HG03139 (cell line): Measurements from ENCODE around the gene PHF21B.
"Not testable (repeated sequence)": the region's sequence is repeated elsewhere in the genome, so short reads cannot be mapped to it uniquely, and the experiment has no call there.

Source experiments
- ATAC-seq: cut with Tn5 transposase; IDR thresholded peaks from one replicate; pipeline ENCODE4 v1.9.1; 2021; ENCODE audit not compliant: unreplicated experiment

The PHF21B gene

DNA sequence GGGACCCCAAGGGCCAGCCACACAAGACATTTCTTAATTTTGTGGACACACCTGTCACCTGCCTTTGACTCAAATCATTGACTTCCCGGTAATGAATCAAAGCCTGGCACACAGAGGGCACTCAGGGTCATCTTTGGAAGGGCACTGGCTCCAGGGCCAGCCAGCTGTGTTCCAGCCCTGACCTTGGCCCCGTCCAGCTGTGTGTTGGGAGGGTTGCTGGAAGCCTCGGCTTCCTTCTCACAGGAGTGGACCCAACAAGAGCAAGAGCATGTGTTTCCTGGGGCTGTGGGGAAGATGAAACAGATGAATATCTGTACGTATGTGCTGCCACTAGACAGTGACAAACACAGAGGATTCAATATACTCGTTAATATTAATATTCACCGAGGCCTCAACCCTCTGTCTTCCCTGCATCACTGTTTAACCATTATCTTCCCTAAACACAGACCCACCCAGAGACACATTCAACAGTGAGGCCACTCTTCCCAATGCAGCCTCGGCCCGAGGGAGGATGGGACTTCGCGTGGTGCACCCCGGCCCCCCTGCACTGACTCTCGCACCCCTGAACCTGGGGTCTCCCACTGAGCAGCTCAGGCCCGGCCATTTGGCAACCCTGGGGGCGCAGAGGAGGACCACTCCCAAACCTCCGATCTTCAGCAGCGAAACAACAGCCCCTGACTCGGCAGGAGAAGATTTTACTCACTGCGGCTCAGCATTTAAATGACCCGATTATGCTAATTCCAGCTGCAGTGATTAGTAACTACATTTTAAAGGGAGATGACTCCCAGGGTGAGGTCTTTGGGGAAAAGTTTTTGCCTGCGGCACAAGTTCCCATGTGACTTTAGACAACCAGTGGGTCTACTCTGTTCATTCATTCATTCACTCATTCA lies 45.7 kb downstream of the PHF21B start:
- no peak for ATAC-seq

DNA sequence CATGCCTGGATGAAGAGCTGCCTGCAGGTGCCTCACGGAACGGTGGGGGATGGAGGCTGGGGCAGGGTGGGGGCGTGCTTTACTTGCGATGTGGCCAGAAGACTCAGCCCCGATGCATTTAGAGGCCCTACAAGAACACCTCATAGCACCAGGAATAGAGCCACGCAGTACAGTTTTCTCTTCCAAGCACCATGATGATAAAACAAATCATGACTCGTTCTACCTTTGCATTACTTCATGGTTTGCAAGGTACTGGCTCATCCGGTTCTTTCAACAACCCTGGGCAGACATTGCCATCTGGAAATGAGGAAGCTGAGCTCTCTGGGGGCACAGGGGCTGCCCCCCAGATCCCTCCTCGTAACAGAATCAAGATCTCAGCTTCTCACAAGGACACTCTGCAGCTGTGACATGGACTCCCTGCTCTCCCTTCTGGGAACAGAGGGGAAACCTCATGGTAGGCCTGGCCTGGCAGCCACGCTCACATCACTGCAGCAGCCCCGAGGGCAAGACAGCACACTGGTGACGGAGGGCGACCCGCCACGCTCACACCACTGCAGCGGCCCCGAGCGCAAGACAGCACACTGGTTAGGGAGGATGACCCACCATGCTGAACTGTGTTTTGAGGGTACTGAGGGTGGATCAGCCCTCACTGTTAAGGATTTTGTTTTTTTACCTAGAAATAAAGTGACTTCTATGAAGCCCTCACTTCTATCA lies 46.9 kb downstream of the PHF21B start:
- no peak for ATAC-seq

DNA sequence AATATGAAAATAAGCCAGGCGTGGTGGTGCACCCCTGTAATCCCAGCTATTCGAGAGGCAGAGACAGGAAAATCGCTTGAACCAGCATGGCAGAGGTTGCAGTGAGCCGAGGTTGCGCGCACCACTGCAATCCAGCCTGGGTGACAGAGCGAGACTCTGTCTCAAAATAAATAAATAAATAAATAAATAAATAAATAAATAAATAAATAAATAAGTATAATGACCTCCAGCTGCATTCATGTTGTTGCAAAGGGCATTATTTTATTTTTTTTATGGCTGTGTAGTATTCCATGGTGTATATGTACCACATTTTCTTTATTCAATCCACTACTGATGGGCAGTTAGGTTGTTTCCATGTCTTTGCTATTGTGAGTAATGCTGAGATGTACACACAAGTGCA lies 48.1 kb downstream of the PHF21B start:
- ATAC-seq: not testable (repeated sequence)

DNA sequence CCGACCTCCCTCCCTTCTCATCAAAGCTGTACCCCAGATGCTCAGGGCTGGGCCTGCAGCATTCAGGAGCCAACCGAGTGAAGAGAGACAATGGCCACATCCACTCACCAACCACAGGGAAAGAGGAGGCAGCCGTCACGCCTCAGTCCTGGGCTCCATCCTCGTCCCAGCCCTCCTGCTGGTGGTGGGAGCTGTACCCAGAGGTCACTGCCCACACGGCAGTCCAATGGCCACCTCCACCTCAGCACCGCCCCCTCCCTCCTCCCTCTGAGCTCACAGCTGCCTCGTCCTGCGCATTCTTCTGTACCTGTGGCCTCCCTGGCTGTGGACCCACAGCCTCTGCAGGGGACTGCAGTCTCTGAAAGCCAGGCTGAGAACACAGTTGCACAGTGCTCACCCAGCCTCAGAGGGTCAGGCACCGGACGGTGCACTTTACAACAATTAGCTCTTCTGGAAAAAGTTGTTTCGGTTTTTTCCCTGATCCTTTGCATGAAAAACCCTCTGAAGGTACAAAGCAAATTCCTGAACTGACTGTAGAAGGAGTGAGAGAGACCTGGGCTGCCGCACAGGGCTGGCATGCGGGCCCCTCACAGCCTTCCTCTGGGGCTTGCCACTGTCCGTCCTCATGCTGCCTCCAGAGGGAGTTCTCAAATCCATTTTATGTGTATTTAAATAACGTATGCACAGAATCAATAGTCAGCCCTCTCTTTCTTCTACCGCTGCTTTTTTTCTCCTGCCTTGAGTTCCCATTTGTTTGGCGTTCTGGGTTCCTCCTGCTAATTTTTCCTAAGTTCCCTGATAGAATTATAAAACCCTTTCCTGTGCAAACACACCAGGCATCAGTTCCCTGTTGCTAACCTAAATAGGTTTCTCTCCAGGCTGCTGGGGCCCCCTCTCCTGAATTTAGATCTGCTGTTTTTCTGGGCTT lies 52.7 kb downstream of the PHF21B start:
- ATAC-seq: no peak

DNA sequence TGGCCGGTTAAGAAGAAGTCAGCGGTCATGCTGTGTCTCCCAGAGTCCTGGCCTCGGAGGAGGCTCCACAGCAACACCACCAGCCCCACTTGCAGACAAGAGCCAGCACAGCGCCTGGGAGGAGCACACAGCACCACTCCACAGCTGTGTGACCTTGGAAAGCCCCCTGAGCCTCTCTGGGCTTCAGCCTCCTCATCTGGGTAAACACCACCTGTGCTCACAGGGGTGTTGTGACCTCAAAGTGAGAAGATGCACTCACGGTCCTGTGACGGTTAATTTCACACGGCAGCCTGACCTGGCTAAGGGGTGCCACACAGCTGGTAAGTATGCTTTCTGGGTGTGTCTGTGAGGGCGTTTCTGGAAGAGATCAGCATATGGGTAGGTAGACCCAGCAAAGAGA lies 54.7 kb downstream of the PHF21B start:
- ATAC-seq: no peak

DNA sequence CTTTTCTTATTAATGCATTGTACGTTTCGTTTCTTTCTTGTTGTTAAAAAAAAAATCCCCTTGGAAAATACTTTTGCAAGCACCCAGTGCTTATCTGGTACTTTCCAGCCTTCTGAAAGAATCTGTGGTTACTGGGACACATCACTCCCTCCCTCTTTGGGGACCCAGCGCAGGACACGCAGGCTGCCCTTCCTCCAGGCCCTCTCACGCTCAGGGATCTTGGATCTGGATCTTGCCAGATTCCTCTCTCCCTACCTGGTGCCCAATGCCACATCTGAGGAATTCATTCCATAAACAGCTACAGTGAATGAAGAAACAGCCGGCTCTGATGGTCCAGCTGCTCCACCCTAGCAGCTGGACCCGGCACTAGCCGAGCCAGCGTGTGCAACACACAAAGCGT lies 55.7 kb downstream of the PHF21B start:
- ATAC-seq: no peak

DNA sequence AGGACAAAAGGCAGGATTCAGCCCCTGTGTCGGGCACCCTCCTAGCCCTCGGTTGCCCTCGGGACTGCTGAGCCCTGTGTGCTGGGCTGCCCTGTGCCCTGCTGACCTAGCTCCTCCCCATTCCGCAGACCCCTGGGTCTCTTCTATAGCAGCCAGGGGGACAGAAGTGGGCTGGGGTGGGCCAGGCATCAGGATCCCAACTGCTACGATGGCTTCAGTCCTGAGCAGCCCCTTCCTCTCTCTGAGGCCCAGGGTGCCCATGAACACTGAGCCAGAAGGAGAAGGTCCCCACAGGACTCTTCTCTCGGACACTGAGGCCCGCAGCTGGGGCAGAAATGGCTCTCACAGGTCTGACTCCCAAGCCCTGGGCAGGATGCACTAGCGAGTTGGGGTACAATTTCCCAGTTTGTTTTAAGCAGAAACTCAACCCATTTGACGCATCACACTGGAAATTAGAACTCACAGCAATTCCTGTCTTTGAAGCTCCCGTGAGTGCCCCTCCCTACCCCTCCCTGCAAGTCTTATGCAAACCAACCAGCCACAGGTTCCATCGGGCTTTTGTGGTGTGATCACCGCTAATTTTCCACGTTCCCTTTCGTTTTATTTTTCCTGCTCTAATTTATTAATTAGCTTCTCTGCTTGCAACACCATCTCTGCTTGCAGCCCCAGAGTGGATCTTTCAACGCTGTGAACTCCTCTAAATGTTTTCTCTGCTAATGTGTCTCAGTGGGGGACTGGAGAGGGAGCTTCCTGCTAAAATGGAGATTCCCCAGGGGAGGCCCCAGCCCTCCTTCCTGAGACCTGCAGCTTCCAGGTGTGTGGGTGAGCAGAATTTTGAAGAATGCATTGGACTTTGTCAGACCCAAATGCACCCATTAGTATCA lies 56.7 kb downstream of the PHF21B start:
- ATAC-seq: no peak

DNA sequence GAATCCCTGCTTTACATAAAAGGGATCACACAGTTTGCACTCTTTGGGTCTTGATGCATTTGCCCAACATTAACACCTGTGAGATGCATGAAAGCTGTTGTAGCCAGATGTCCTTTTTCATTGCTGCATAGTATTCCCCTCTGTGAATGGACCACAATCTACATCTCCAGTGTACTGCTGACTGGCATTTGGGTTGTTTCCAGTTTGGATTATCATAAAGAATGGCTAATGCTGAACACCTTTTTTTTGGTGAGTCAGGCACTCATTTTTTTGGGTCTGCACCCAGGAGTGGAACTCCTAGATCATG lies 58.3 kb downstream of the PHF21B start:
- no peak for ATAC-seq

DNA sequence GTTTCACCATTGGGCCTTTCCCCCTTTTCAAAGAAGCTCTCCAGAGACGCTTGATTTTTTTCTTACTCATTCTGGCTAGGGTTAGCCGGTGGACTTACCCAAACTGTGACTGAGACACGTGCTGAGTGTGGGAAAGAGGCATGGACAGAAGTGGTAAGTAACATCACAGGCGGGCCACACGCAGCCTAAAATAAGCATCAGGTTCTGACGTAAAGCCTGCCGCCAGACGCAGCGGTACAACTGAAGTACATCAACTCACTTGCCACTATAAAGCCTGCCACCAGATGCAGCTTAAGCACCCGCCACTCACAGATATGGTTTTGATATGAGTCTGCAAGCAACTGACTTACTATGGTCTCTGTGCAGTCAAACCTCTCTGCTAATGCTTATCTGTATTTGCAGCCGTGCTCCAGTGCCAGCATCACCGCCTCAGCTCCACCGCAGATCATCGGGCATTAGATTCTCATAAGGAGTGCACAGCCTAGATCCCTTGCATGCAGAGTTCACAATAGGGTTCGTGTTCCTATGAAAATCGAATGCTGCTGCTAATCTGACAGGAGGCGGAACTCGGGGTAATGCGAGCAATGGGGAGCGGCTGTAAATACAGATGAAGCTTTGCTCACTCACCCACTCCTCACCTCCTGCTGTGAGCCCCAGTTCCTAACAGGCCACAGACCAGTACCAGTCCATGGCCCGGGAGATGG lies 58.8 kb downstream of the PHF21B start:
- ATAC-seq: no peak

DNA sequence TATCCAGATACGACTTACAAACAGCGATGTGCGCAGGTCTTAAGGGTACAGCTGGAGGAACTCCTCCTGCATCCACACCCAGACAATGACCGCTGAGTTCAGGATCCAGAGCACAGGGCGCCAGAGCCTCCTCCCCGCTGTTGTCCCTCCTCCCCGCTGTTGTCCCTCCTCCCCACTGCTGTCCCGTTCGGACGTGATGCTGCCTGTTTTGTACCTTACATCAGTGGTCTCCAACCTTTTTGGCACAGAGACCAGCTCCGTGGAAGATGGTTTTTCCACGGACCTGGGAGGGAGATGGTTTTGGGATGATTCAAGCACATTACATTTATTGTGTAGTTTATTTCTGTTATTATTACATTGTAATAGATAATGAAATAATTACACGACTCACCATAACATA lies 62.0 kb downstream of the PHF21B start:
- ATAC-seq: no peak

DNA sequence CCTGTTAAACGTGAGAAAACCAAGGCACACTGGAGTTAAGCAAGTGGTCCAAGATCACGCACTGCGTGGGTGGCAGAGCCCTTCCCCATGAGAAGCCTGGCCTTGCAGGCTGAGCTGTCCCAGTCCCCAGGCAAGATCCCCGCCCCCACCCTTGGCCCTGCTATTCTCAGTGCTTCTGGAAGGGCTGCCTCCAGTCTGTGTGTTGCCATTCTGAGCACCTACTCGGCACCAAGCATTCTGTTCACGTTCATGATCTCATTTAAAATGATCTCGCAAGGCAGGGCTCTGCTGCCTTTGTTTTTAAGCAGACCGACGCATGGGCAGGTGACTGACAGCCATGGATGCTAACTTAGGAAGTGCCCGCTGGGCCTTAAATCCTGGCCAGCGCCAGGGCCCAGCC lies 62.8 kb downstream of the PHF21B start:
- no peak for ATAC-seq

DNA sequence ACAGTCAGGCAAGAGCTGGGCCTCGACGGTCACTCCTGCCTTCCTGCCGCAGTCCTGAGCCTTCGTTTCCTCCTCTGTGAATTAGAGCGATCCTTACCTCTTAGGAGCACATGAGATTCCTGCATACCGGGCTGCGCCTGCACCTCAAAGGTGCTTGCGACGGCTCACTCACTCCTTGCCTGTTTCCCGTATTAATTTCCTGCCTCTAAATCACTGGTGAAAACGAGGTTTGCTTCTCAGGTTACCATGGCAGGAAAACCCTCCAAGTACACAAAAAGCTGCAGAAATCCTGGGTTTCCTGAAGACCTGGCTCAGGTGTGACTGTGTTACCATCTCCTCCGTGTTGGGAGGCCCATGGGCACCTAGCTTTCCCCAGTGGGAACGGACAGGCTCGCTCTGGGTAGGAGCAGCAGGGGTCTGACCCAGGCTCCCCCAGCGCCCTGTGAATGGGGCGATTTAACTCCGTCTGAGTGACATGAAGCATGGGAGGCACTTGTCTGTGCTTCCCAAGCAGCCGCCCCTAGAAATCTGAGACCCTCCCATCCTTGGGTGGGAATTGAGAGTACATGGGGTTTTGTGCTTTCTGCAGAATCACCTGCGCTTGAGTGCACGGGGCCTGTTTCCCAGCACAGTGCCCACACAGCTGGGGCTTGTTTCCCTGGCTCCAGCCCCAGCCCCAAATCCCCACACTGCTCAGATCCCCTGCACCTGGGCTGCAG lies 64.8 kb downstream of the PHF21B start:
- no peak for ATAC-seq

DNA sequence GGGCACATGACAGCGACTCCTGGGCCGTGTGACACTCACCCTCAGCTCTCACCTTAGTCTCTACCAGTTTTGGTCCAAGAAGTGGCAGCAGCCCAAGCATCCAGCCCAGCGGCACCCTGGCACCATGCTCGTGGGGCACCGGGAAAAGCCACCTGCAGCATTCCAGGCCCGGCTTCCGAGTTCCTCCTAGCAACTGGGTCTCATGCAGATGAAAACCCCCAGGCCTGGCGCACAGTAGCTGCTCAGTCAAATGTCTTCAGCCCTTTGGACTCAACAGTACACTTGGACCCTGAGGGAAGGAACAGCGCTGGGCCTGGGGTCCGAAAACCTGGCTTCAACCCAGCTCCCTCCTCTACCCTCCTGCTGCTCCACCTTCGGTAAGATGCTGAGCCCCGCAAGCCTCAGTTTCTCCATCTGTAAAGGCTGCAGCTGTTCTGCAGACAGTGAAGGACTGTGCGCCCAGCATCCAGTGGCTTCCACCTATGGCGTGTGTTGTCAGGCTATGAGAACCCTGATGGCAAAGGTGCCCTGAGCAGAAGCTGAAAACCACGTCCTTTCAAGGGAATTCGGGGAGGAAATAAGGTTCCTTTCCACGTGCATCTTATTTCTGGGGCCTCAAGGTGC lies 66.0 kb downstream of the PHF21B start:
- ATAC-seq: no peak

DNA sequence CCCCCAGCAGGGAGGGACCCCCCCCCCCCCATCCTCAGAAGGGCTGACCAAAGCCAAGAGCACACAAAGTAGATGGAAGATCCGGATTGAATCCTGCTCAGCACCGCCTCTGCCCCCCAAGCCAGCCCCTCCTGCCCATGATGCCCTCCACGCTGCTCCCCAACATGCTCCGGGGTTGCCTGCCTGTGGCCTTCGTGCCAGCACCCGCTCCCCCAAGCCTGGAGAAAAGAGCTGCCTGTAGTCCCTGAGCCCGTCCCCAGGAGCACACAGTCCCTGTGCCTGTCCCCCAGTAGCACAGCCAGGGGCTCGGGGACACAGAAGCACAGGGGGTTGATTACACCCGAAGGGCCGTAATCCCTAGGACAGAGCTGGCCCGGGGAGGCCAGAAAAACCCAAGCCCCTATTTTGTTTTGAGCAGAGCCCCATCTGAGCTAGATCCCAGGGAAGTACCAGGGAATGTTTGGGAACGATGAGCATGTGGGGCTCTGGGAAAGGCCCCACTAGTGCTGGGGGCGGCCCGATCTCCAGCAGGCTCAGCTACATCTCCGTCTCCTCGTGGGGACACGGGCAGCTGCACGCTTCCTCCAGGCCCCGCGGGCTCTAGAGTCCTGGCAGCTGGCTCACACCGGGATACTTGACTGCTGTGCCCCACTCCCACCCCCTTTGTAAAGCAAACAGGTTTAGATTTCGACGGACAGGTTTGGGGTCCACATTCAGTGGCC lies 66.7 kb downstream of the PHF21B start:
- ATAC-seq: no peak

DNA sequence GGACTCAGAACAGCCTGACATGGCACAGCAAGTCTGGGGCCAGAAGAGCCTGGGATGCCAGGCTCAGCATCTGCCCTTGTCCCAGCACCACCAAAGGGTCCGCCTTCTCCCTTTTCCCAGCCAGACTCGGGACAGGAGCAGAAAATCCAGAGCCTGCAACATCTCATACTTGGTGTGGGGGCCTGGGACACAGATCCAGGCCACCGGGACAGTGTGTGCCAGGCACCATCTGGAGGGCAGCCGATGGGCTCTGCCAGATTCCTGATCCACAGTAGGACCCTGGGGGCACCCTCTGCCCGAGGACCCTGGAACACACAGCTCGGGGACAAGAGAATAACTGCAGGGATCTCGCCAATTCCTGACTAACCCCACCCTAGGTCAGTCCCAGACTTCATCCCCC lies 67.7 kb downstream of the PHF21B start:
- no peak for ATAC-seq

DNA sequence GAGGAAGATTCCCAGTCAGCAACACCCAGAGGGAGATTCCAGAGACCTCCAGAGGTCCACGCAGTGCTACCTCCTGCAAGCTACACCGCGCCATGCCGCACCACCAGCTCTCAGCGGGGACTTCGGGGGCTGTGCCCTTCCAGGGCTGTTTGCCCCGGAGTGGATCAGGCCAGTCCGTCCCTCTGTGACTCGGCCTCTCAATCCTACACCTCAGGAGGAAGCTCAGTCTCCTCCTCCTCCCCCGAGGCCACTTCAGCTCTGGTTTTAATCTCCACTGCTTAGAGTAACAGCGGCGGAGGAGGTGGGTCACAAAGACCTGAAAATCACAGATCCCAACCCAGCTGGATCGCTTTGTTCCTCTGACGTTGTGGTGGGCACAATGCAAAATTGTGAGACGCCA lies 68.6 kb downstream of the PHF21B start:
- no peak for ATAC-seq

DNA sequence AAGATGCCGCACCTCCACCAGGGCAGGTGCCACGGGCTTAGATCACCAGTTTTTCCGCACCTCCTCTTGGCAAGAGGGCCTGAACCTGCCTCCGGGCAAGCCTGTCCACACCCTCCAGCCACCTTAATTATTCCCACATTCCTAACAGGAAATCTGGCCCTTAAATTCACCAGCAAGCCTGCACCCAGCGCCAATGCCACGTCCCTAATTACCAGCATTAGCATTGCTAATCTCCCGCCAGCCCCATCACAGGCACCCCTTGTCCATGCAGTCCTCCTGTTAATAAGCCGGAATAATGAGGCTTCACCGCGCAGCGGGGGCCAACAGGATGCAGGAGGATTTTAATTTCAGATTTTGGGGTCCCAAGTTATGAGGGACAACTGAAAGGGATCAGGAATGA lies 69.7 kb downstream of the PHF21B start:
- no peak for ATAC-seq

DNA sequence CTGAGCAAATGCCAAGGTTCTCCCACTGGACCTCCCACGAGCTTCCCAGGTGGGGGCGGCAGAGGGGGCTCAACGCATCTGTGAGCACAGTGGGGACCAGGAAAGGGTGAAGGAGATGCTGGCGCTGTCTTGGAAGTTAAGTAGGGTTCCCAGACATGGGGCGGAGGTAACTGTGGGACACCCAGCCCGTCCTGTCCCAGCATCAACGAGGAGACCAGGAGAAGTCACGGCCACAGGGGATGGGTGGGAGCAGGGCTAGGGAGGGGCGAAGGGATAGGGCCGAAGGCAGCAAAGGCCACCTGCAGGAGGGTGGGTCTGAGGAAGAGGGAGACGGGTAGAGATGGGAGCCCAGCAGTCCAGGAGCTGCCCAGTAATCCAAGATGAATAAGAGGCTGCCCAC lies 70.4 kb downstream of the PHF21B start:
- no peak for ATAC-seq
